ENCODE results near the gene FTH1.

Gene FTH1

DNA sequence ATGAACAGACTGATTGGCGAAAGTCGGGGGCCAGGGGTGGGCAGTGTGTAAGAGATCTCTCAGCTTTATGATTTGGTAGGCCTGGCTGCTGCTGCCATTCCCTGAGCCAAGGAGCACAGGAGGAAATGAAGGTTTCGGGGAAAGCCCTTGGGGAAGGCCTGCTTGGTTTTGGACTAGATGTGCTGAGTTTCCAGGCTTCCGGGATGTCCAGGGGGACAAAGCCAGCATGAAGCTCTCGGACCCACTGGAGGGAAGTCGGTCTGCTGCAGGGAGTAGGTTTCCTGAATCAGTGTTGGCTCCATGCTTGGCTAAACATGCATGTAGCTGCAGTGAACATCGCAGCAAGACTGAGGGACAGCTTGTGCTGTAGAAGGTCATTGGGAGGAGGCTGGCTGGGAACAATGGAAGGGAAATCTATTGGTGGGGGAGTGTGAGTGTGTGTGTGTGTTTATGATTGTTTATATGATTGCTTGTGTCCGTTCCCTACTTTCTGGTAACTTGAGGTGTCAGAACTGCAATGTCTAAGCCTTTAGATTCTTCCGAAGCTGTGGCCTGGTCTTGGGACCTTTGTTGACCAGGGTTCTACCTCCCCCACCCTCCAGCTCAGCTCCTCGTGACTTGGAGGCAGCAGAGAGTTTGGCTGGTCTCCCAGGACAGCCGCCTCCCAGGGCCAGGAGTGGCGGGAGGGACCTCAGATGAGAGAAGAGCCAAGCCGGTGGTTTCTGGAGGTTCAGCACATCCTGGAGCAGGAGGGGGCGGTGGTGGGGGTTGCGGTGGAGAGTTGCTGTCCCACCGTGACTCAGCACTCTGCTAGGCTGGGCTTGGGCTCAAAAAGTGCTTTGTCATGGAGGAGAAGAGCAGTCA lies 4.0 kb upstream of the FTH1 start:
- TF ChIP-seq, protein P1, sequence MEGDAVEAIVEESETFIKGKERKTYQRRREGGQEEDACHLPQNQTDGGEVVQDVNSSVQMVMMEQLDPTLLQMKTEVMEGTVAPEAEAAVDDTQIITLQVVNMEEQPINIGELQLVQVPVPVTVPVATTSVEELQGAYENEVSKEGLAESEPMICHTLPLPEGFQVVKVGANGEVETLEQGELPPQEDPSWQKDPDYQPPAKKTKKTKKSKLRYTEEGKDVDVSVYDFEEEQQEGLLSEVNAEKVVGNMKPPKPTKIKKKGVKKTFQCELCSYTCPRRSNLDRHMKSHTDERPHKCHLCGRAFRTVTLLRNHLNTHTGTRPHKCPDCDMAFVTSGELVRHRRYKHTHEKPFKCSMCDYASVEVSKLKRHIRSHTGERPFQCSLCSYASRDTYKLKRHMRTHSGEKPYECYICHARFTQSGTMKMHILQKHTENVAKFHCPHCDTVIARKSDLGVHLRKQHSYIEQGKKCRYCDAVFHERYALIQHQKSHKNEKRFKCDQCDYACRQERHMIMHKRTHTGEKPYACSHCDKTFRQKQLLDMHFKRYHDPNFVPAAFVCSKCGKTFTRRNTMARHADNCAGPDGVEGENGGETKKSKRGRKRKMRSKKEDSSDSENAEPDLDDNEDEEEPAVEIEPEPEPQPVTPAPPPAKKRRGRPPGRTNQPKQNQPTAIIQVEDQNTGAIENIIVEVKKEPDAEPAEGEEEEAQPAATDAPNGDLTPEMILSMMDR (IDR thresholded peaks at IDR 0.05; ENCODE audit: low read depth, low read length): no peak
- H3K27ac ChIP-seq: no peak overlapping the region
- peaks cover 4% of the 10 kb centered on the region for H3K36me3 ChIP-seq
- H3K4me3 ChIP-seq (ENCODE audit: low read depth, low read length): no peak overlapping the region
- DNase-seq: peak; percentile 38
- no peaks in the 10 kb centered on the region for H3K27me3 ChIP-seq (ENCODE audit: insufficient read depth, low read depth, severe bottlenecking)
- H3K9me3 ChIP-seq (ENCODE audit: severe bottlenecking): no peaks in the 10 kb centered on the region

DNA sequence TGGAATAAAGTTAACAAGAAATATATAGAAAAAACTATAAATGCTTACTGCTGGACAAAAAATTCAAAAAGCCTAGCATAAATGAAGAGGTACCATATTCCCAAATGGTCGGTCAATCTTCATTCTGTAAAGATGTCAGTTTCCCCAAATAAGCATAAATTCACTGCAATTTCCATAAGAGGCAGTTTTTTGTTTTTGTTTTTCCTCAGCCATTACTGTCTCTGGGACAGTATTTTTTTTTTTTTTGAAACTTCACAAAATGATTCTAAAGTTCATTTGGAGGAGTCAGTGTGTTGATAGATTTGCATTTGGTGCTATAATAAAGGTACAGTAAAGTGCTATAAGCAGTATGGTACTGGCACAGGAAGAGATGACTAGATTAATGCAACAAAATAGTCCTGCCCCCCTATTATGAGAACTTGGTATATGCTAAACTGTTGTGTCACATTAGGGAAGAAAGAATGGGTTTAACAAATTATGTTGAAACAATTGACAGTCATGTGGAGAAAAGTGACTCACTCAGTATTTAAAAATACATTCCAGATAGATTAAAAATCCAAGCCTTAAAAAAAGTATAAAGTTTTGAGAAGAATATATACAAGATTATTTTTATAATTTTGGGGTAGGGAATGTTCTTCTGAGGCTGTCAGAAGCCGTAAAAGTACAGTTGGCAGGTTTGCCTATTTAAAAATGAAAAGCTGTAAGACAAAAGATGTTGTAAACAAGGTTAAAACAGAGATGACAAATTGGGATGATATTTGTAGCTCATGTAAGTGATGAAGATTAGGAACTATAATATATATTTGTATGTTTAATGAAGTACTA lies 2.6 kb upstream of the FTH1 start:
- DNase-seq: no peak
- Histone ChIP-seq H3K27me3 (ENCODE audit: insufficient read depth, low read depth, severe bottlenecking) (no peaks in the 10 kb centered on the region), H3K4me3 (ENCODE audit: low read depth, low read length) (no peak overlapping the region), H3K27ac (no peak overlapping the region), H3K36me3 (peaks cover 19% of the 10 kb centered on the region), H3K9me3 (ENCODE audit: severe bottlenecking) (no peaks in the 10 kb centered on the region)
- TF ChIP-seq, protein P1 (IDR thresholded peaks at IDR 0.05; ENCODE audit: low read depth, low read length): no peak

DNA sequence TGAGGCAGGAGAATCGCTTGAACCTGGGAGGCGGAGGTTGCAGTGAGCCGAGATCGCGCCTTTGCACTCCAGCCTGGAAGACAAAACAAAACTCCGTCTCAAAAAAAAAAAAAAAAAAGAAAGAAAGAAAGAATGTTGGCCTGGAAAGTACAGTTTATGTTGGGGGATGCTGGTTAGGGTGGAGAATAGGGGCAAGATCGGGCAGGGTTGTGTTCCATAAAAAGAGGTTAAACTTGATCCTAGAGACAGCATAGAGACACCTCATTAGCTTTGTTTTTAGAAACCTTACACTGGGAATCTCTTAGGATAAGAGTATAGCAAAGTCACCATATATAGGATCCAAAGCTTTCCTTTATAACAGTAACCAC lies 1.9 kb upstream of the FTH1 start:
- no peak overlapping the region for H3K27ac ChIP-seq
- no peak for DNase-seq
- no peaks in the 10 kb centered on the region for H3K9me3 ChIP-seq (ENCODE audit: severe bottlenecking)
- TF ChIP-seq, protein P1 (IDR thresholded peaks at IDR 0.05; ENCODE audit: low read depth, low read length): no peak
- no peaks in the 10 kb centered on the region for H3K27me3 ChIP-seq (ENCODE audit: insufficient read depth, low read depth, severe bottlenecking)
- H3K36me3 ChIP-seq: peaks cover 26% of the 10 kb centered on the region
- H3K4me3 ChIP-seq (ENCODE audit: low read depth, low read length): no peak overlapping the region

DNA sequence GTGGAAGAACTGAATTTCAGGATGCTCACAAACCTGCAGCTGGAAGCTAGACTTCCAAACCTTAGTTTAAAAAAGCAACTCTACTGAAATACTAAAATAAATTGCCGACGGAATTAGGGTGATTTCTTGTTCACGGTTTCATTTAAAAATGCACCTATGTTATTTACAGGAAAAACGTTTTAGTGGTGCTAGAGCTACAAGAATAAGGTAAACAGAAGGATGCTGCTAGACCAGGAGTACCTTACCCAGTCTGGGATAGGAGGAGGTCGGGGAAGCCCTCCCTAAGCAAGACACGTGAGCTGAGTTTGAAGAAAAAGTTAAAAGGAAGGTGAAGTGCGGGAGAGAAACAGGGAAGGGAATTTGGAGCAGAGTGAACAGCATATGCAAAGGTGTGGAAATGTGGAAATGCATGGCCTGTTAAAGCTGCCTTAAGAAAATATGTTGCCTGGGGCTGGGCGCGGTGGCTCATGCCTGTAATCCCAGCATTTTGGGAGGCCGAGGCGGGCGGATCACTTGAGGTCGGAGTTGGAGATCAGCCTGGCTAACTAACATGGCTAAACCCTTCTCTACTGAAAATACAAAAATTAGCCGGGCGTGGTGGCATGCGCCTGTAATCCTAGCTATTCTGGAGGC lies 1.4 kb upstream of the FTH1 start:
- Histone ChIP-seq H3K27ac (no peak overlapping the region; the same call in 1 of the 2 replicates), H3K36me3 (peaks cover 31% of the 10 kb centered on the region), H3K9me3 (ENCODE audit: severe bottlenecking) (no peaks in the 10 kb centered on the region)

GRCh38 chr11:61967924-61968757 lies 707 bp upstream of the FTH1 start:
- TF ChIP-seq, protein P1 (IDR thresholded peaks at IDR 0.05; ENCODE audit: low read depth, low read length): no peak
- Histone ChIP-seq H3K9me3 (ENCODE audit: severe bottlenecking) (no peaks in the 10 kb centered on the region), H3K27me3 (ENCODE audit: insufficient read depth, low read depth, severe bottlenecking) (no peaks in the 10 kb centered on the region), H3K36me3 (peaks cover 38% of the 10 kb centered on the region), H3K27ac (peak overlapping the region; percentile 98), H3K4me3 (ENCODE audit: low read depth, low read length) (peak overlapping the region; percentile 78)
- DNase-seq: peak; percentile 48

More for the DNA sequence above, 1.4 kb upstream of the FTH1 start:
- Histone ChIP-seq H3K27me3 (ENCODE audit: insufficient read depth, low read depth, severe bottlenecking) (no peaks in the 10 kb centered on the region), H3K4me3 (ENCODE audit: low read depth, low read length) (peak overlapping the region; percentile 78)
- DNase-seq: no peak
- TF ChIP-seq, protein P1 (IDR thresholded peaks at IDR 0.05; ENCODE audit: low read depth, low read length): no peak
